ENCODE data around the gene MAP3K9. TPM values are rescaled to one million over a fixed set of nuclear protein-coding genes. Genes with fewer than 3 reads are reported as not detected.

The MAP3K9 gene
- total and polyA plus RNA-seq, 2 donors (not counting 3 experiments of a cell fraction or from before 2014, with no cell fraction given): 0.06 to 0.11 TPM

DNA sequence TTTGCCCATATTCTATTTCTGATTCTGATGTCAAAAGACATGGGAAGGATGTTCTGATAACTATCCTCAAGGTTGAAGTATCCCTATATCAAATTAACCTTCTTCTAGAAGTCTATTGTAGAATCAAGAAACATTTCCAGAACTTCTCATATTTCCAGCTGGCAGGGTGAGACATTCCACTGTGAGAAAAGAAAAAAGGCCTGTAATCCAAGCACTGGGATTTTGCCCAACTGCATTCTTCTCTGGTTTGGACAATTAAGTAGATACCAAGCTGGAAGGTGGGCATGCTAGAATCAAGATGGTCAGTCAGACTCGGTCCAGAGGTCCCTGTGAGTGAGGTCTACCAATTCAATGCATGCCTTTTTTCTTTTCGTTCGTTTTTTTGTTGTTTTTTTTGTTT is 60.9 kb downstream of the MAP3K9 start:
- POLR2A ChIA-PET: no interaction called here
- no peak for FAIRE-seq

More for the DNA sequence above, 60.9 kb downstream of the MAP3K9 start:
- Histone ChIP-seq H3K4me2 (ENCODE audit: insufficient read depth, low read length) (no peak overlapping the region), H3K9ac (replicated peaks; ENCODE audit: extremely low read depth, insufficient read depth, low read length) (no peak overlapping the region), H3K27ac (ENCODE audit: insufficient read depth, low read depth, low read length) (no peak overlapping the region), H4K20me1 (replicated peaks; ENCODE audit: control insufficient read depth, extremely low read depth, insufficient read depth, low read length) (no peaks in the 10 kb centered on the region), H3K79me2 (ENCODE audit: control insufficient read depth, insufficient read depth, low read length) (no peaks in the 10 kb centered on the region), H3K9me1 (replicated peaks; ENCODE audit: control insufficient read depth, extremely low read depth, insufficient read depth, low read length) (no peaks in the 10 kb centered on the region), H3K4me1 (ENCODE audit: control insufficient read depth, extremely low read depth, insufficient read depth, low read length) (no peaks in the 10 kb centered on the region), H2AFZ (ENCODE audit: low read depth, low read length) (no peak overlapping the region), H3K27me3 (ENCODE audit: control insufficient read depth in 2 of 2, insufficient read depth in 2 of 2, low read length in 2 of 2) (no peaks in the 10 kb centered on the region), H3K36me3 (ENCODE audit: control insufficient read depth in 2 of 2, extremely low read depth in 1 of 2, insufficient read depth in 2 of 2, low read length in 2 of 2) (no peaks in the 10 kb centered on the region), H3K4me3 (replicated peaks in 1 of 3; ENCODE audit: insufficient read depth in 1 of 3, low read depth in 1 of 3, low read length in 3 of 3) (no peak overlapping the region), H3K9me3 (replicated peaks; ENCODE audit: control insufficient read depth, insufficient read depth, low read length) (no peaks in the 10 kb centered on the region)
- DNase-seq (ENCODE audit: low read depth, low spot score): no peak
- BruUV-seq (replicated peaks): no TSS peak
- intact Hi-C loops (cut with micrococcal nuclease) (no loop called here), dilution Hi-C loops (cut with MboI; ENCODE audit: extremely low pct_ligation_motif_present, low sequenced_read_pairs) (no loop called here)
- TF ChIP-seq JUN (IDR thresholded peaks at IDR 0.05; ENCODE audit: borderline replicate concordance, insufficient read depth, insufficient read length, low read depth) (no peak), CTCF (IDR thresholded peaks at IDR 0.05; ENCODE audit: extremely low read depth in 1 of 2, insufficient read depth in 1 of 2, low read depth in 1 of 2, low read length in 2 of 2) (no peak), EZH2 (IDR thresholded peaks at IDR 0.05; ENCODE audit: borderline replicate concordance, low read depth, low read length, severe bottlenecking) (no peak), MAX (IDR thresholded peaks at IDR 0.05; ENCODE audit: insufficient read depth, insufficient read length) (no peak), FOS (IDR thresholded peaks at IDR 0.05; ENCODE audit: borderline replicate concordance, insufficient read depth, low read length) (no peak), MYC (IDR thresholded peaks at IDR 0.05; ENCODE audit: low read depth, low read length) (no peak), POLR2A (IDR thresholded peaks at IDR 0.05; ENCODE audit: low read depth, low read length) (no peak), GATA2 (IDR thresholded peaks at IDR 0.05; ENCODE audit: insufficient read depth, insufficient read length, low read depth, low read length) (no peak), POLR2AphosphoS5 (IDR thresholded peaks at IDR 0.05; ENCODE audit: insufficient read depth, low read depth, low read length) (no peak)
- CTCF ChIA-PET: no interaction called here
